Measurements from ENCODE around the gene RASD1.

Gene RASD1

GRCh38 chr17:17505610-17506171, 9.5 kb upstream of the RASD1 start:
- no peak for TF ChIP-seq CTCF (IDR thresholded peaks at IDR 0.05; ENCODE audit: low read depth, low read length, missing control alignments)
- no peak for DNase-seq (ENCODE audit: low read depth)
- H3K4me3 ChIP-seq (ENCODE audit: low read depth, low read length): no peak overlapping the region

- DNase-seq (ENCODE audit: low read depth): no peak
- no peak overlapping the region for H3K4me3 ChIP-seq (ENCODE audit: low read depth, low read length)
- no peak for TF ChIP-seq CTCF (IDR thresholded peaks at IDR 0.05; ENCODE audit: low read depth, low read length, missing control alignments)
Measured at GRCh38 chr17:17505151-17505550, 9.0 kb upstream of the RASD1 start.

GRCh38 chr17:17504341-17505140, 8.3 kb upstream of the RASD1 start:
- no peak for TF ChIP-seq CTCF (IDR thresholded peaks at IDR 0.05; ENCODE audit: low read depth, low read length, missing control alignments)
- H3K4me3 ChIP-seq (ENCODE audit: low read depth, low read length): no peak overlapping the region
- DNase-seq (ENCODE audit: low read depth): no peak

- no peak for DNase-seq (ENCODE audit: low read depth)
- H3K4me3 ChIP-seq (ENCODE audit: low read depth, low read length): no peak overlapping the region
- TF ChIP-seq CTCF (IDR thresholded peaks at IDR 0.05; ENCODE audit: low read depth, low read length, missing control alignments): no peak
Measured at GRCh38 chr17:17503566-17504130, 7.5 kb upstream of the RASD1 start.

- no peak for TF ChIP-seq CTCF (IDR thresholded peaks at IDR 0.05; ENCODE audit: low read depth, low read length, missing control alignments)
- no peak for DNase-seq (ENCODE audit: low read depth)
Measured at GRCh38 chr17:17502741-17503565, 6.8 kb upstream of the RASD1 start.

GRCh38 chr17:17500999-17501605, 4.9 kb upstream of the RASD1 start:
- no peak overlapping the region for H3K4me3 ChIP-seq (ENCODE audit: low read depth, low read length)
- no peak for TF ChIP-seq CTCF (IDR thresholded peaks at IDR 0.05; ENCODE audit: low read depth, low read length, missing control alignments)
- DNase-seq (ENCODE audit: low read depth): no peak

More at GRCh38 chr17:17502741-17503565, 6.8 kb upstream of the RASD1 start:
- H3K4me3 ChIP-seq (ENCODE audit: low read depth, low read length): no peak overlapping the region
